HG03460 (cell line): Measurements from ENCODE around the gene SGTA.
"Not testable (repeated sequence)": the region's sequence is repeated elsewhere in the genome, so short reads cannot be mapped to it uniquely, and the experiment has no call there.

Source experiments
- ATAC-seq: cut with Tn5 transposase; IDR thresholded peaks from one replicate; pipeline ENCODE4 v1.9.1; 2021; ENCODE audit not compliant: unreplicated experiment

Gene SGTA

GRCh38 chr19:2782936-2783780 lies at the start of gene SGTA:
Gene SGTA, minus strand, starts transcription at chr19:2783273. Its CDS starts 14,205 bp downstream, at chr19:2769068.
- ATAC-seq = peak; percentile 62

- ATAC-seq = no peak
These were observed 44.9 kb upstream of the SGTA start for GRCh38 chr19:2827840-2828489.

GRCh38 chr19:2827022-2827421 lies 43.9 kb upstream of the SGTA start:
- no peak for ATAC-seq

- ATAC-seq = no peak
These were observed 41.1 kb upstream of the SGTA start for GRCh38 chr19:2824129-2824528.

GRCh38 chr19:2823646-2824045 lies 40.6 kb upstream of the SGTA start:
- ATAC-seq = no peak

- no peak for ATAC-seq
These were observed 39.8 kb upstream of the SGTA start for GRCh38 chr19:2822846-2823245.

GRCh38 chr19:2820112-2820702 lies 37.1 kb upstream of the SGTA start:
- ATAC-seq = no peak

- peak; percentile 90 for ATAC-seq
These were observed 36.6 kb upstream of the SGTA start, which contains the start of gene ZNF554 for GRCh38 chr19:2819540-2820111. Gene ZNF554, plus strand, starts transcription at chr19:2819868. Its CDS starts 204 bp downstream, at chr19:2820072.

GRCh38 chr19:2817237-2817829 lies 34.3 kb upstream of the SGTA start:
- ATAC-seq = not testable (repeated sequence)

- no peak for ATAC-seq
These were observed 33.6 kb upstream of the SGTA start for GRCh38 chr19:2816641-2817040.

GRCh38 chr19:2815923-2816322 lies 32.9 kb upstream of the SGTA start:
- ATAC-seq = no peak

- ATAC-seq = no peak
These were observed 32.1 kb upstream of the SGTA start for GRCh38 chr19:2815191-2815614.

- no peak for ATAC-seq
These were observed 31.4 kb upstream of the SGTA start for GRCh38 chr19:2814426-2814825.

- no peak for ATAC-seq
These were observed 30.4 kb upstream of the SGTA start for GRCh38 chr19:2813235-2814160.

- ATAC-seq = no peak
These were observed 29.6 kb upstream of the SGTA start for GRCh38 chr19:2812414-2813234.

- ATAC-seq = no peak
These were observed 28.8 kb upstream of the SGTA start for GRCh38 chr19:2811735-2812413.

- no peak for ATAC-seq
These were observed 28.2 kb upstream of the SGTA start for GRCh38 chr19:2811221-2811722.
